ENCODE measurements around the gene DOK1.

- TF ChIP-seq CTCF (IDR thresholded peaks at IDR 0.05): no peak
- TF ChIP-seq REST (IDR thresholded peaks at IDR 0.05; ENCODE audit: insufficient read depth in 1 of 2, low read depth in 2 of 2, low read length in 1 of 2): no peak
- no peak for TF ChIP-seq POLR2AphosphoS5 (IDR thresholded peaks at IDR 0.05; ENCODE audit: low read depth, low read length)
Observed at GRCh38 chr2:74606927-74607326, 52.4 kb downstream of the DOK1 start.

All from Panc1 (cell line).